Neuronal stem cell (in vitro differentiated cells): ENCODE measurements around the gene PRUNE2.

Experiments
- DNase-seq: peaks from one replicate; pipeline ENCODE4 v3.0.0-alpha.2; 2013; ENCODE audit warnings: low spot score
- H2AFZ ChIP-seq: one replicate; pipeline ENCODE4 v1.6.1; 2013; ENCODE audit warnings: mild to moderate bottlenecking, low read length, inconsistent platforms
- H2AK5ac ChIP-seq: 2 replicates; pipeline ENCODE4 v1.6.1; 2013; ENCODE audit warnings: low read depth, mild to moderate bottlenecking, inconsistent platforms, low read length, moderate library complexity, mixed read lengths
- H2BK120ac ChIP-seq: 2 replicates; pipeline ENCODE4 v1.6.1; 2013; ENCODE audit warnings: low read depth, mild to moderate bottlenecking, inconsistent platforms, low read length, moderate library complexity, mixed read lengths
- H2BK12ac ChIP-seq: one replicate; pipeline ENCODE4 v1.6.1; 2013; ENCODE audit warnings: low read length, inconsistent platforms
- H2BK15ac ChIP-seq: 2 replicates; pipeline ENCODE4 v1.6.1; 2013; ENCODE audit warnings: mild to moderate bottlenecking, low read length, inconsistent platforms, mixed read lengths
- H2BK5ac ChIP-seq: one replicate; pipeline ENCODE4 v1.6.1; 2013; ENCODE audit warnings: inconsistent platforms, mild to moderate bottlenecking, low read length, moderate library complexity
- H3K14ac ChIP-seq: one replicate; pipeline ENCODE4 v1.6.1; 2013; ENCODE audit warnings: low read length, inconsistent platforms
- H3K18ac ChIP-seq: 2 replicates; pipeline ENCODE4 v1.6.1; 2013; ENCODE audit warnings: low read length, inconsistent platforms
- H3K23ac ChIP-seq: 2 replicates; pipeline ENCODE4 v1.6.1; 2013; ENCODE audit warnings: low read depth, mild to moderate bottlenecking, mixed read lengths, low read length, inconsistent platforms; ENCODE audit not compliant: poor library complexity
- H3K27ac ChIP-seq: replicated peaks from 3 replicates; pipeline ENCODE4 v1.5.1; 2013; ENCODE audit warnings: low read length, inconsistent platforms
- H3K27me3 ChIP-seq, 3 experiments: 2 replicates each; pipeline ENCODE4 v1.6.1; 2013; ENCODE audit warnings: low read length in 3 of 3, mild to moderate bottlenecking in 2 of 3, inconsistent platforms in 1 of 3, low read depth in 1 of 3, mixed read lengths in 1 of 3, moderate library complexity in 1 of 3; ENCODE audit not compliant: control insufficient read depth in 3 of 3, insufficient read depth in 3 of 3
- H3K36me3 ChIP-seq, 2 donors: replicated peaks in 1 of 2; 2 replicates each; pipeline ENCODE4 v1.6.1; 2013; ENCODE audit warnings: low read length in 2 of 2; ENCODE audit not compliant: control insufficient read depth in 2 of 2, insufficient read depth in 2 of 2
- H3K4ac ChIP-seq: 2 replicates; pipeline ENCODE4 v1.6.1; 2013; ENCODE audit warnings: inconsistent platforms, mild to moderate bottlenecking, low read length, moderate library complexity
- H3K4me1 ChIP-seq, 2 donors: 1 replicate in 1 of 2; 2 replicates in 1 of 2; pipeline ENCODE4 v1.6.1; 2013; ENCODE audit warnings: low read length in 2 of 2, low read depth in 1 of 2; ENCODE audit not compliant: control insufficient read depth in 2 of 2, insufficient read depth in 1 of 2
- H3K4me2 ChIP-seq: one replicate; pipeline ENCODE4 v1.6.1; 2013; ENCODE audit warnings: mild to moderate bottlenecking, low read length, inconsistent platforms; ENCODE audit not compliant: insufficient read depth, poor library complexity, severe bottlenecking
- H3K4me3 ChIP-seq, 2 donors: 2 replicates each; pipeline ENCODE4 v1.5.1; 2013; ENCODE audit warnings: low read length in 2 of 2, mild to moderate bottlenecking in 2 of 2, inconsistent platforms in 1 of 2, moderate library complexity in 1 of 2
- H3K79me1 ChIP-seq: one replicate; pipeline ENCODE4 v1.6.1; 2013; ENCODE audit warnings: low read depth, mild to moderate bottlenecking, inconsistent platforms, low read length, moderate library complexity
- H3K9ac ChIP-seq: one replicate; pipeline ENCODE4 v1.6.1; 2013; ENCODE audit warnings: mild to moderate bottlenecking, low read depth, low read length, inconsistent platforms; ENCODE audit not compliant: poor library complexity
- H3K9me3 ChIP-seq, 2 donors: replicated peaks in 1 of 2; 2 replicates each; pipeline versions ENCODE3 to v1.6.1; 2013; ENCODE audit warnings: low read length in 2 of 2, mild to moderate bottlenecking in 2 of 2, inconsistent platforms in 1 of 2, low read depth in 1 of 2, mixed read lengths in 1 of 2, moderate library complexity in 1 of 2; ENCODE audit not compliant: control insufficient read depth in 2 of 2, insufficient read depth in 1 of 2
- H4K8ac ChIP-seq: one replicate; pipeline ENCODE4 v1.6.1; 2013; ENCODE audit warnings: low read depth, mild to moderate bottlenecking, inconsistent platforms, low read length, moderate library complexity
- H4K91ac ChIP-seq: one replicate; pipeline ENCODE4 v1.6.1; 2013; ENCODE audit warnings: low read length, low read depth, mild to moderate bottlenecking, inconsistent platforms; ENCODE audit not compliant: poor library complexity
- WGBS, 2 donors: extraction: QIAGEN DNeasy Blood & Tissue Kit; methylation state at CpG; one replicate each; pipeline ENCODE4 v1.1.7; 2013; ENCODE audit warnings: missing lambda C conversion rate in 2 of 2, mixed read lengths in 1 of 2; ENCODE audit not compliant: insufficient read length in 2 of 2, insufficient replicate concordance in 1 of 2; ENCODE audit errors: extremely low coverage in 2 of 2; 5-methylcytosine and 5-hydroxymethylcytosine counted together

The PRUNE2 gene

DNA sequence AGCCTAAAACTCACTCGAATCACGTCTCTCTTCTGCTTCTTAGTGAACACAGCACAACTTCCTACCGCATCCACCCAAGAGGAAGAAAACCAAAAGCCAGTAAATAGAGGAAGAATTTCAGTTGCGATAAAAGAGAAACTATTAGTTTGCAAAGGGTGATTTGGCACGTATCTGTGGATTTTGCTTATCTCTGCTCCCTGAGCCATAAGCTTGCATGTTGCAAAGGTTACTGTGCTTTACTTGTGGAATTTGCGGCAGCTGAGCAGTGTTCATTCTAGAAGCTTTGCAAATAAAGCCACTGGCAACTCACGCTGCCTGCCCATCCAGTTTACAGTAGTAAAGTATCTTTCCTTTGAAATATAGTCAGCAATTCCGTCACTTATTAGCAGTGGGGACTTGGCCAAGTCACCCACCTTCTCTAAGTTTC, 290.7 kb downstream of the PRUNE2 start:
- Histone ChIP-seq H3K4ac (no peak overlapping the region), H3K9me3 (no peaks in the 10 kb centered on the region)

DNA sequence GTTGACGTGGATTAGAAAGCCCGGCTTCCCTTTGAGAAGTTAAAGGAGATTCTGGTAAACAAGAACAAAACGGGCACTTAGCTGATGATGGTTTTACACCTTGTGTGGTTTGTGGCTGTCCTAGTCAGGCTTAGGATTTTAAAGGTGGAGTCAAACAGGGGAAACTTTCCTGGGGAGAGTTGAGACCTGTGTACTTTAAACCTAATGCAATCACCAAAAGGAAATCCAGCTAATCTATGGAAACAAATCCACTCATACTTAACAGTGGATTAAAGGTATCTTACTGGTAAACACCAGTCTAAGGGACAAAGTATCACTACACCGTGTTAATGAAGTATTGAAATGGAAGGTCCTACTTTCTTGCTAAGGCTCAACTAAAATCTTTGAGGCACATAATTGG, 291.9 kb downstream of the PRUNE2 start:
- Histone ChIP-seq H4K91ac (no peak overlapping the region), H2BK120ac (no peak overlapping the region), H3K23ac (no peak overlapping the region), H3K4me3 (no peak overlapping the region), H3K4me1 (peaks cover 0 to 12% of the 10 kb centered on the region in 2 donors), H3K4me2 (no peak overlapping the region), H3K79me1 (no peaks in the 10 kb centered on the region), H3K9me3 (no peaks in the 10 kb centered on the region), H2BK15ac (no peak overlapping the region), H2AFZ (no peak overlapping the region), H2BK5ac (no peak overlapping the region), H3K4ac (no peak overlapping the region), H3K18ac (no peak overlapping the region), H3K36me3 (no peaks in the 10 kb centered on the region), H3K27me3 (no peaks in the 10 kb centered on the region), H3K27ac (no peak overlapping the region), H3K9ac (no peak overlapping the region), H3K14ac (no peak overlapping the region), H2BK12ac (no peak overlapping the region), H4K8ac (no peak overlapping the region), H2AK5ac (no peak overlapping the region)
- no CpG with 5 or more reads among the region's 4 CpGs for WGBS, 2 donors
- DNase-seq = no peak

More for the DNA sequence above, 290.7 kb downstream of the PRUNE2 start:
- Histone ChIP-seq H2AK5ac (no peak overlapping the region), H2BK120ac (no peak overlapping the region), H2BK15ac (no peak overlapping the region), H4K91ac (no peak overlapping the region), H3K79me1 (no peaks in the 10 kb centered on the region), H4K8ac (no peak overlapping the region), H3K27me3 (no peaks in the 10 kb centered on the region), H2AFZ (no peak overlapping the region), H3K4me3 (no peak overlapping the region), H3K4me2 (no peak overlapping the region), H3K27ac (no peak overlapping the region), H3K36me3 (no peaks in the 10 kb centered on the region), H3K4me1 (peaks cover 0 to 12% of the 10 kb centered on the region in 2 donors), H3K9ac (no peak overlapping the region), H2BK5ac (no peak overlapping the region), H3K18ac (no peak overlapping the region), H2BK12ac (no peak overlapping the region), H3K23ac (no peak overlapping the region), H3K14ac (no peak overlapping the region)
- no CpG with 5 or more reads among the region's 8 CpGs for WGBS, 2 donors
- no peak for DNase-seq

DNA sequence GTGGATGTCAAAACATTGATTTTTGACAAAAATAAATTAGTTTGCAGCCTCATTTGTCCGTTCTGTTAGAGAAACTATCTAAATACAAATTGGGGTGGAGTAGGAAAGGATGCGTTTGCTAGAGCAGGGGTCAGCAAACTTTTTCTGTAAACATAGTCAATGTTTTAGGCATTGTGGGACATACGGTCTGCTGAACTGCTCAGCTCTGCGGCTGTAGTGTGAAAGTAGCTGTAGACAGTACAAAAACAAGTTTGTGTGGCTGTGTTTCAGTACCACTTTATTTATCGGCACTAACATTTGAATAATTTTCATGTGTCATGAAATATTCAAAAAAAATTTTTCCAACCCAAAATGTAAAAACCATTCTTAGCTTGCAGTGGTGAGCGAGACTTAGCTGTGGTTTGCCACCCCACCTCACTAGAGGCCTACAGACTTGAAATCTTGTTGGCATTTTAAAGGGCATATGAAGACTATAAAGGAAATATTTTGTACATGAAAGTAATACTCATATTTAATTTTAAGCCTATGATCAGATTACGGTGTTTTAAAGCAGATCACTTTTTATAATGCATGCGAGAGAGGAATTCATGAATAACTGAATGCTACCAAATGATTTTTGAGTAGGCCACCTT, 292.6 kb downstream of the PRUNE2 start:
- H4K91ac ChIP-seq = no peak overlapping the region
- no peak for DNase-seq
- H2BK15ac ChIP-seq = no peak overlapping the region
- no peak overlapping the region for H3K23ac ChIP-seq
- no peaks in the 10 kb centered on the region for H3K79me1 ChIP-seq
- H3K4ac ChIP-seq = no peak overlapping the region
- no peak overlapping the region for H2BK12ac ChIP-seq
- H3K36me3 ChIP-seq = no peaks in the 10 kb centered on the region
- no peak overlapping the region for H2AFZ ChIP-seq
- WGBS, 2 donors = no CpG with 5 or more reads among the region's 8 CpGs
- no peak overlapping the region for H2AK5ac ChIP-seq
- H3K27ac ChIP-seq = no peak overlapping the region
- H3K9ac ChIP-seq = no peak overlapping the region
- no peaks in the 10 kb centered on the region for H3K27me3 ChIP-seq
- H2BK5ac ChIP-seq = no peak overlapping the region
- peaks cover 0 to 12% of the 10 kb centered on the region in 2 donors for H3K4me1 ChIP-seq
- H3K18ac ChIP-seq = no peak overlapping the region
- H4K8ac ChIP-seq = no peak overlapping the region
- H3K4me3 ChIP-seq = no peak overlapping the region
- H3K4me2 ChIP-seq = no peak overlapping the region
- no peak overlapping the region for H3K14ac ChIP-seq
- H3K9me3 ChIP-seq = no peaks in the 10 kb centered on the region
- H2BK120ac ChIP-seq = no peak overlapping the region

DNA sequence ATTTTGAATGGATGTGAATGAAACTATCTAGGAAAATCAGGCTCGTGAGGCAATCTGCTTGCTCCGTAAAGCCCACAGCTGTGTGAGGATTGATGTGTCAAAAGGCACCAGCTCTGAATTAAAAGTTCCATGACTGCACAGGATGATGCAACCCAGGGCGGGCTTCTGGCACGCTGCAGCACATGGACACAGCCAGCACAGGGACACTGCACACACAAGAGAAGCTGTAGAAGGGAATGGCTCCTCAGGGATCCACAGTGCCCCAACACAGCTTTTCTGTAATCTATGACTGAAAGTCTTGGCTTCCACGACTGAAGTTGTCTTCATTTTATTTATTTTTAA, 295.9 kb downstream of the PRUNE2 start:
- H3K79me1 ChIP-seq = no peaks in the 10 kb centered on the region
- no peaks in the 10 kb centered on the region for H3K9me3 ChIP-seq
- H3K27ac ChIP-seq = no peak overlapping the region
- H3K4ac ChIP-seq = no peak overlapping the region
- no CpG with 5 or more reads among the region's 5 CpGs for WGBS, 2 donors
- H3K4me1 ChIP-seq = peaks cover 0 to 12% of the 10 kb centered on the region in 2 donors
- H3K14ac ChIP-seq = no peak overlapping the region
- no peak for DNase-seq
- H3K9ac ChIP-seq = no peak overlapping the region
- no peak overlapping the region for H2BK120ac ChIP-seq
- H4K8ac ChIP-seq = no peak overlapping the region
- H3K23ac ChIP-seq = no peak overlapping the region
- H2BK15ac ChIP-seq = no peak overlapping the region
- no peak overlapping the region for H3K18ac ChIP-seq
- H3K27me3 ChIP-seq = no peaks in the 10 kb centered on the region
- no peak overlapping the region for H3K4me3 ChIP-seq
- H3K4me2 ChIP-seq = no peak overlapping the region
- H2BK5ac ChIP-seq = no peak overlapping the region
- no peak overlapping the region for H4K91ac ChIP-seq
- H2AK5ac ChIP-seq = no peak overlapping the region
- no peaks in the 10 kb centered on the region for H3K36me3 ChIP-seq
- H2AFZ ChIP-seq = no peak overlapping the region
- no peak overlapping the region for H2BK12ac ChIP-seq
